GM19351 (cell line): Measurements from ENCODE around the gene GPHB5.
"Not testable (repeated sequence)": the region's sequence is repeated elsewhere in the genome, so short reads cannot be mapped to it uniquely, and the experiment has no call there.

Experiments
- ATAC-seq: cut with Tn5 transposase; IDR thresholded peaks from one replicate; pipeline ENCODE4 v1.9.1; 2021; ENCODE audit warnings: mild to moderate bottlenecking, moderate library complexity; ENCODE audit not compliant: unreplicated experiment

GPHB5 gene

GRCh38 chr14:63296060-63296563 lies 22.6 kb downstream of the GPHB5 start:
- peak; percentile 81 for ATAC-seq

DNA sequence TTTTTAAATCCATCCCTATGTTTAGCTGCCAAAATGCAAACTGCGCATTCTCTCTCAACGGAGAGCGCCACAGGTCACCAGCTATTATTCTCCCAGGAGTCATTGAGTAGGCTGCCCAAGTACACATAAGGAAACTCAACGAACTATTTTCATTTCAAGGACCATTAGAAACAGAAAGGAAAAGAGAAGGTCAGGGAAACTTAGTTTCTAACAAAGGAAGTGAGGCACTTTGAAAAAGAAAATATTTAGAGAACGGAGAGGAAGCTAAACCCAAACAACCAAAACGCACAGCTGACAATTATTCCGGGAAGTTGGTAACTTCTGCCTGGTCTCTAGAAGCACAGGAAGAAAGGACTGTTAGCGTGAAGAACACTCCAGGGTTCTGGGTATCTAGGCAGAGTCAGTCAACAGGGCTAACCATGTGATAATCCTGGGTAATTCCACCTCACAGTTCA lies 23.5 kb downstream of the GPHB5 start:
- peak; percentile 46 for ATAC-seq

DNA sequence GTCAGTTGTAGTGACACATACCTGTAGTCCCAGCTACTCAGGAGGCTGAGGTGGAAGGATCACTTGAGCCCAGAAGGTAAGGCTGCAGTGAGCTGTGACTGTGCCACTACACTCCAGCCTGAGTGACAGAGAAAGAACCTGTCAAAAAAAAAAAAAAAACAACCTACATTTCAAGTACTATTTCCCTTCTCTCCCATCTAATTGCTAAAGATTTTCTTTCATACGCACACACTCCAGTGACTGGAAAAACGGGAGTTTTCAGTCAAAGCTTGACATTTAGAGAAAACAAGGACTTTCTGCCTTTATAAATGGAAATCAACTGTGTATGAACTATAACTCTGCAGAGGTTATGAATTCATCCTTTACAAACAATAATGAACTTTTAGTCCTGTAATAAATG lies 25.9 kb downstream of the GPHB5 start:
- ATAC-seq, result no peak

DNA sequence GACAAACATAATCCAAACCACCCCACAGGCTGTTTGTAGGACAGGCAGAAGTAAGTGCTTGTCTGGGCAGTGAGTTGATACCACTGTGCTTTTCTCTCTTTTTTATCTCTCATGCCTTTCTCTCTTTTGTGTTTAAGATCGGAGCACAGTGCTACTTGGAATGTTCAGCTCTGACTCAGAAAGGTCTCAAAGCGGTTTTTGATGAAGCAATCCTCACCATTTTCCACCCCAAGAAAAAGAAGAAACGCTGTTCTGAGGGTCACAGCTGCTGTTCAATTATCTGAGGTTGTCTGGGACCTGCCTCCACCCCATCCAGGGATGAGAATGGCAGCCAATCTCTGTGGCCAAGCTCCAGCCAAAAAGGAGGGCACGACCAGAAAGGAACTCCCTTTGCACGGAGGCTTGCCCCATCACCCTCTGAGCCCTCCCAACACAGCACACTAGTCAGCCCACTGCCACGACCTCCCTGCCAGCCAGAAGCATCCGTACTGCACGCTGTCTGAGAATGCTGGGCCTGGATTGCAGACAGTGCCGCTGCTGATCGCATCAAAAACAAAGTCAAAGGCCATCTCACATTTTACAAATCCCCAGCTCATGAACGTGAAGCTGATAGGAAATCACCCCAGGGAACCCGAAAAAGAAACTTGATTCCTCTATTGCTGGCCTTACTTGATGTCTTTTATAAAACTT lies 27.8 kb downstream of the GPHB5 start:
- ATAC-seq, result no peak

DNA sequence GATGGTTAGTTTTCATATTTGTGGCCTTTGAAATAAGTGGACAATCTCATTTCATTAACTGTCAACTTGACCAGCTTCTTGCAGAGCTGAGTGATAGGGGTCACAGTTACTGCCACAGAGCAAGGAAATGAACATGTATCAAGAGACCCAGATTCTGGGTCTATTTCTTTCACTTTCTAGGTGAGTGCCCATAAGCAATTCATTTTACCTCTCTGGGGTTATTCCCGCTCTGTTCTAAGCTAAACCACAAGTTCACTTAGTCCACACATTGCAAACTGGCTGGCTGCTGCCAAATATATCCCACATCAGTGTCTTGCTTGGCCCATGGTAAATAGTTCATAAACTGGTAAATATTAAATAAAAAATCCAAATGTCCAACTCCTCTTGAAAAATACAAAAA lies 29.9 kb downstream of the GPHB5 start:
- ATAC-seq, result peak; percentile 67

GRCh38 chr14:63287666-63288483 lies 30.9 kb downstream of the GPHB5 start:
- no peak for ATAC-seq

DNA sequence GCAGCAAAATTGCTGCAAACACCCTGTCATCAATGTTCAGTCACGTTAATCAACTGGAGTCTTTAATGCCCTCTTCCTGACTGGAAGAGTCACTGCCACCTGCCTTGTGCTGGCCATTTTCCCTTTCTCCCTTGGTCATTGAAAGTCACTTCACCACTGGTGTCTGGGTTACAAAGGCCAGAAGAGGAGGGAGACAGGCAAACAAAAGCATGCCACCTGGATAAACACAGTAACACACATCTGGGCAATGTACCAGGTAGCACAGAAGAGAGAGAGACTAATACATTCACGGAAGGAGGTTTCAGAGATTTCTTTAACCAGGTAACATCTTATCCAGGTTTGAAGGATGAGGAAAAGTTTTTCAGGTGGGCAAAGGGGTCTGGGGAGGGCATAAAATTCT lies 32.7 kb downstream of the GPHB5 start:
- no peak for ATAC-seq

DNA sequence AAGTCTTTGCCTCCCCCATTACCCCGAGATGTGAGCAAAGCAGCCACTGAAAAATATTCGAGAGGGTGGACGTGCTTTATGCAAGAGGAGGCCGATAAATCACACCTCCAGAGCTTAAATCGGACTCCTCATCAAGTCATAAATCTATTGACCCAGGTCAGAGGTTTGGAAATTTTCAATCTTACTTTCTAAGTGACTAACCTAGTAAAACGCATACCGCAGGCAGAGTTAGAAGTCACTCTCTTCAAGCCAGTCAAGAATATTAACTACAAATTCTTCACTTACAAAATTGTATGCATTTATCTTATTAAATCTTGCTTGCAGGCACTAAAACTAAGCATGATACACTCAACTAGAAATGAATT lies 34.9 kb downstream of the GPHB5 start:
- no peak for ATAC-seq

DNA sequence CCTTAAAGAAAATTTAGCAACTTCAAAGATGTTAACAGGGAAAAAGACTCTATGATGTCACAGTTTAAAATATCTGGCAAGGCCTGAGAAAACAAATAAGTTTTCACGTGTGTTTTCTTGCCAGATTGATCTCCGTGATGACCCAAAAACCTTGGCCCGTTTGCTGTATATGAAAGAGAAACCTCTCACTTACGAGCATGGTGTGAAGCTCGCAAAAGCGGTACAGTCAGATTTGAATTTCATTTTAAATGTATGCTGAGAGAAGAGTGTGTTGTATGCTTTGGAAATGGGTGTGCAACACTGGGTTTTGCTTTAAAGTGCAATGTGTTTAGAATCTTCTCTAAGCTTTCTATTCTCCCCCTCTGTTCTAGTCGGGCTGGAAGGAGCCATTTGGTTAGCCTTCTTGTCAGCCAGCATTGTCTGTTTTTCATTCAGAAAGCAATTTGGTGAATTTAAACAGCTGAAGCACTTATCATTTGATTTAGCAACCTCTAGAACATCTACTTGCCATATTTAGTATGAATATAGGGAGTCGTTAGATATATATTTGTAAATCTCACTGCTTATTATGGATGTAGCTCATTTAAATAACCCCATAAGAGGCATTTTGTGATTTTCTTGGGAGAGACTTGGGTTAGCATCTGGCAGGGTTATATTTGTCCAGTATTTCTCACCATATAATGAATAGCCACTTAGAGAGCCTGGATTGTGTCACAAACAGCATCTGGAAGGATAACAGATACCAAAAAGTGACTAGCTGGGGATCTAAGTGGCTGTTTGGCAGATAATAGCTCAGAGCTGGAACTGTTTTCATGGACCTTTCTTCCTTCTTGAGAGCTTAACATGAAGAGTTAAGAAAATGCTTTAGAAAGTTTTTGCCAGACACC lies 35.5 kb downstream of the GPHB5 start:
- peak; percentile 83 for ATAC-seq

- ATAC-seq, result not testable (repeated sequence)
Observed at GRCh38 chr14:63279933-63280332, 38.8 kb downstream of the GPHB5 start.

DNA sequence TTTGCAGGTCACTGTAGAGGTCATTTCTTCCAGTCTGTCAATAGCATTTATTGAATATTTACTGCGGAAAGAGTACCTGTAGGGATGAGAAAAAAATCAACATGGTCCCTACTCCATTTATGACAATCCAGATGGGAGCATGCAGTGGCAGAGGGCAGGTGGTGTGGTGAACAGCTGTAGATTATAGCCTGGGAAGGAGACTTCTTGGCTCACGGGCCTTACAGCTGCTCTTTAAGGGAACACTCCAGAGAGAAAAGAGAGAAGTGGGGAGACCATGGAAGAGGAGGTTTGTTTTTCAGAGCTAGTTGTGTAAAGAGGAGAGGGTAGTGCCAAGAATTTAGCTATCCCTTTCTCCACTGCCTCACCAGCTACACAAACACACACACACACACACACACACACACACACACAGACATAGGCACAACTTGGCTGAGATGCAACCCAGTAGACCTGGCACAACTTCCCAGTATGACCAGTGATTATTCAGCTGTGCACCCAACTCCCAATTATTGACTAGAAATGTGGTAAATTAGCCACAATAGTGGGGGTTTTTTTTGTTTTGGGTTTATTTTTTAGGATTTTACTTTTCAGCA lies 41.0 kb downstream of the GPHB5 start:
- no peak for ATAC-seq

GRCh38 chr14:63276492-63277342 lies 42.0 kb downstream of the GPHB5 start:
- ATAC-seq, result peak; percentile 84

DNA sequence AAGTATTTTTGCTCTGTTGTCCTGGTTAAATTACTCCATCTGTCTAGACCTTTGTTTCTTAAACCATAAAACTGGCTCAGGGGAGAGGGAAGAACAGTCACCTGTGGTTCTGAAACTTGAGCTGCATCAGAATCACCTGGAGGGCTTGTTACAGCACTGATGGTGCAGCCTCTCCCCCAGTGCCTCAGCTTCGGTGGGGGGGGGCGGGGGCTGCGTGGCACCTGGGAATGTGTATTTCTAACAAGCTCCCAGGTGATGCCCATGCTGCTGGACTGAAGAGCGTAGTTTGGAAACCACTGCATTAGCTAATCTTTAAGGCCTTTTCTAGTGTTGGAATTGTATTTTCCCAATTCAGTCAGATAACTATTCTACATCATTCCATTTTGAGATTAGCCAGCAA lies 42.7 kb downstream of the GPHB5 start:
- ATAC-seq, result no peak

- no peak for ATAC-seq
Observed at GRCh38 chr14:63275611-63276010, 43.1 kb downstream of the GPHB5 start.

GRCh38 chr14:63273717-63274655 lies 44.7 kb downstream of the GPHB5 start:
- ATAC-seq, result no peak

GRCh38 chr14:63273129-63273528 lies 45.6 kb downstream of the GPHB5 start:
- ATAC-seq, result no peak

GRCh38 chr14:63269561-63270225 lies 49.0 kb downstream of the GPHB5 start:
- no peak for ATAC-seq

DNA sequence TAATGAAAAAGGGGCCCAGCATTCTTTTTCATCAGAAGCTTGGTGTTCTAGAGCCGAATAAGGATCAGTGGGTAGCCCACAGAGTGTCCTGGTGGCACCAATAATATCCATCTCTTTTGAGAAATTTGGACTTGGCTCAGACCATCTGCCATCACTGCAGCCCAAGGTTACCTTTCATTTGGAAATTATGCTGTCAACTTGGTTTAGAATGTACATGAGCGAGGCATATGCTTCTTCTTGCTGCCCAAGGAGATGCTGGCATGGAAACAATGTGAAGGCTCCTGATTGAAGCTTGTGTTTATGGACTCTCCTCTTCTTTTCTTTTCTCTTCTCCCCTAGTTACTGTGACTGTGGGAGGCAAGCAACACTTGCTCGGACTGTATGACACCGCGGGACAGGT lies 50.0 kb downstream of the GPHB5 start:
- ATAC-seq, result no peak
